GM18502 (cell line): Measurements from ENCODE around the gene SLC35B2.

Source experiments
- ATAC-seq: cut with Tn5 transposase; IDR thresholded peaks from one replicate; pipeline ENCODE4 v1.9.1; 2021; ENCODE audit warnings: mild to moderate bottlenecking; ENCODE audit not compliant: unreplicated experiment, poor library complexity

SLC35B2 gene

GRCh38 chr6:44225579-44226325, 31.6 kb downstream of the SLC35B2 start:
- ATAC-seq: no peak

DNA sequence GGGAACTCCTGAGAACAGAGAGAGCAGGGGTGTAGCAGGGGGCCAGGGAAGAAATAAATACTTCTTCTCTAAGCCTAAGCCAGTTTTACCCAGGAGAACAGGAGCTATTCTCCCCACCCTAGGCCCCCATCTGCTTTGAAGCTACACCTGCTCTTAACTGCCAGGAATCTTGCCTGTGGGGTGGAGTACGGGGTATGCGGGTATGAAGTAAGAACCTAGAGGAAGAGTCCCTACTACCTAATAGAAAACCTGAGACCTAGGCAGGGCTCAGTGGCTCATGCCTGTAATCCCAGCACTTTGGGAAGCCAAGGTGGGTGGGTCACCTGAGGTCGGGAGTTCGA, 32.4 kb downstream of the SLC35B2 start:
- ATAC-seq: no peak

DNA sequence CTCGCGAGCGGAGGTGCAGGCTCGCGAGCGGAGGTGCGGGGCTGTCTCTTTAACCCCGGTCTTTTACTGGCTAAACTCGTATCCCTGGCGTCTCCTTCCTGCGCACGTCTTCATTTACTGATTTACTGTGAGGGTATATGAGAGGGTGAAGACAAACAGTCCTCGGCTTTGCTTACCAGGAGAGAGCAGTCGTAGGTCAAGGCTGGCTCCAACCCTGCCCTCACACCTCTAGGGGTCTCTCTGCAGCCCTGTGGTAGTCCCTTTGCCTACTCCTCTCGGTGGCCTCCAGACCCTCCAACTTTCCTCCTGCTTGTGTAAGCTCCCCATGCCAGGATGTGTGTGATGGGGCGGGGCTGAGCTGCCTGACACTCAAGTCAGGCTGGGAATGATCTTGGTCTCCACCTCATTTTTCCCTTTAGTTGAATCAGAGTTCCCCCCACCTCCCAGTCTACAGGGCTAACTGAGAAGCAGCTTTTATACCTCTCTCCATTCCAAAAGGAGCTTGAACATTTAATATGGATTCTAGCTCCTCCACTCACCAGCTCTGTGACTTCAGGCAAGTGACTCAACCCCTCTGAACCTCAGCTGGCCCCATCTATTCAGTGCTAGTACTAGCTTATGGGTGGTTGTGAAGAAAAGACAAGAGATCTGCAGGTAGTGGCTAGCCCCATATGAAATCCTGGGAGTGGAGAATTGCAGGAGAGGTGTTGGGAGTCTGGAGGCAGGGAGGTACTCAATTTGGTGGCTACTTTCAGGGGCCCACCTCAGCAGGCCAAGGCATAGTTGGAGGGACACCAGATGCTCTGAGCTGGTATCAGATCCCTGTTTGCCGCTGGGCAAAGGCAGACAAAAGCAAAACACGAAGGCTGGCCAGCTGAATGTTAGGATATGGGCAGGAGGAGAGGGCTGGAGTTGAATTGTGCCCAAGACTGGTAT, 33.0 kb downstream of the SLC35B2 start:
- ATAC-seq: peak; percentile 16

GRCh38 chr6:44223319-44224028, 33.9 kb downstream of the SLC35B2 start, which contains the start of gene SLC29A1:
Gene SLC29A1, plus strand, starts transcription at chr6:44223595. Its CDS starts 3,719 bp downstream, at chr6:44227314.
- peak; percentile 45 for ATAC-seq

DNA sequence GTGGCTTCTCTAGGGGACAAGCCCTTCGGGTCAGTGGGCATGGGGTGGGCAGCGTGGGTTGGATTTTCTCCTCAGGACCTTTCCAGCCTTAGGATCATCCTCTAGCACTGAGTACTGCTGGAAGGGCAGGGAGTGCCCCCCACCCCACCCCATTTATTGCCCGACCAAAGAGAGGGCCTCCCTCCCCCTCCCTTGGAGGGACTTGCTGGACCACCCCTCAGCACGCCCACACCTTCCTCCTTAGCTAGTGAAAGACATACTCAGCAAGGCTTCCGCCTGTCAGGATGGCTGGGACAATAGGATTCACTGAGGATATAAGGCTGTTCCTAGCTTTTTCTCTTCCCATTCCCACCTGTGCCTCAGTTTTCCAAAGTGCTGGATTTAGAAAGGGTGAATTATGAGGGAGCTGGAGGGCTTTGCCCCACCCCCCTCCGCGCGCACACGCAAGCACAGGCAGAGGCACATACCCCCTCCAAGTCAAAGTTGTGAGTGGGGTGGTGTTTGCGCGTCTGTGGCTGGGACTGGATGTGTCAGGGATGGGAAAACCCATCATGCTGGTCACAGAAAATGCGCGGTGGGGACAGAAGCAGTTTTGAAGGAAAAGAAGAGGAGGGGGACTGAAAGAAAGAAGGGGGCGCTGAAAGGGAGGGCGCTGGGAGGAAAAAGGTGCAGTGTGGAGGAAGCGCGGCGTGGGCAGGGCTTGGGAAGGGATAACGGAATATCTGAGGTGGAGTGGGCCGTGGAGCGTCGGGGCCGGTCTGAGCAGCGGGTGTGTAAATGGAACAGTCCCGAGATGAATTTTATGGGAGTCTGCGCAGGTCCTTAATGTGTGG, 34.6 kb downstream of the SLC35B2 start:
- no peak for ATAC-seq

DNA sequence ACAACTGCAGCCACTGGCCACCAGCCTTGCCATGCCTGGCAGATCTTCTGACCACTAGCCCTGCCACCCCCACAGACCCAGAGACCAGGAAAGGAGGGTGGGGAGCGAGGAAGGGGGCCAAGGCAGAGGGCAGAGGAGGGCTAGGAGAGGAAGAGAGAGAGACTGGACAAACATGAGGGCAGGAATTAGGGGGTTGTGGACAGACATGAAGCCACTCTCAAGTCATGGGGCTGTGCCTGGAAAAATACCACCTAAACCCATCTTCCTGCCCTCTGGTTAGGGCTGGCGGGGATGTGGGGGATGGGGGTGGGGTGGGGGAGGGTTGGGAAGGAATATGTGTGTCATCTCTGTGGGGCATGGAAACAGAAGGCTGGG, 35.4 kb downstream of the SLC35B2 start:
- ATAC-seq: no peak

DNA sequence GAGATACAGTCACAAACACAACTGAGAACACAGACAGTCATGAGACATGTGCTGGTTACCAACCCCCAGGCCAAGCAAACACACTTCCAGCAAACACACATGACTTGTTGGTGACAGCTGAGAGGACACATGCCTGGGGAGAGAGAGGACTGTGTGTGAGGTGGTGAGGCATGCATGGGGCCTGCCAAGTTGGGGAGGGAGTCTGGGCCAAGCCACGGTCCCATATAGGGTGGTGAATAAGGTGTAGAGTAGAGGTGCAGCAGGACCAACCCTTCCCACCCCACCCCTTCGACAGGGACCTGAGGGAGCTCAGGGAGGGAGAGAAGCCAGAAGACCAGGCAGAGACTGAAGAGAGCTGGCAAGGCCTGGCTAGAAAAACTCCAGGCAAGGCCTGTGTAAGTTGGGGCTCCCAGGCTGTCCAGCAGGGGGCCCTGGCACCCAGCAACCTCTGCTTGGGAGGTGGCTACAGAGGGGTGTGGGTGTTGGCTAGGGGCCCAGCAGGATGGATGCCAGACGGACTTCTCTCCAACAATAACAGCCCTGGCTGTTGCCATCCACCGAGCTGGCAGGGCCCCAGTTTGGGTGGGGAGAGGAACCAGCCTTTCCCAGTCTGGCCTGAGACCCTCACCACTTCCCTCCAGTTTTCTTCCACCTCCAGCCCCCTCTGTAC, 35.9 kb downstream of the SLC35B2 start:
- ATAC-seq: peak; percentile 50

DNA sequence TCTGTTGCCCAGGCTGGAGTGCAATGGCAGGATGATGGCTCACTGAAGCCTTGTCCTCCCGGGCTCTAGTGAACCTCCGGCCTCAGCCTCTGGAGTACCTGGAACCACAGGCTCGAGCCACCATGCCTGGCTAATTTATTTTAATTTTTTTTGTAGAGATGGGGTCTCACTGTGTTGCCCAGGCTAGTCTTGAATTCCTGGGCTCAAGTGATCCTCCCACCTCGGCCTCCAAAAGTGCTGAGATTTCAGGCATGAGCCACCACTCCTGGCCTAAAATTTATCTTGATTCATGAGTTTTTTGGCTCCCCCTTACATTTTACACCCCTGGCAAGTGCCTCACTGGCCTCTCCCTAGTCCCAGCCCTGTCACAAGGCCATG, 36.4 kb downstream of the SLC35B2 start:
- no peak for ATAC-seq

DNA sequence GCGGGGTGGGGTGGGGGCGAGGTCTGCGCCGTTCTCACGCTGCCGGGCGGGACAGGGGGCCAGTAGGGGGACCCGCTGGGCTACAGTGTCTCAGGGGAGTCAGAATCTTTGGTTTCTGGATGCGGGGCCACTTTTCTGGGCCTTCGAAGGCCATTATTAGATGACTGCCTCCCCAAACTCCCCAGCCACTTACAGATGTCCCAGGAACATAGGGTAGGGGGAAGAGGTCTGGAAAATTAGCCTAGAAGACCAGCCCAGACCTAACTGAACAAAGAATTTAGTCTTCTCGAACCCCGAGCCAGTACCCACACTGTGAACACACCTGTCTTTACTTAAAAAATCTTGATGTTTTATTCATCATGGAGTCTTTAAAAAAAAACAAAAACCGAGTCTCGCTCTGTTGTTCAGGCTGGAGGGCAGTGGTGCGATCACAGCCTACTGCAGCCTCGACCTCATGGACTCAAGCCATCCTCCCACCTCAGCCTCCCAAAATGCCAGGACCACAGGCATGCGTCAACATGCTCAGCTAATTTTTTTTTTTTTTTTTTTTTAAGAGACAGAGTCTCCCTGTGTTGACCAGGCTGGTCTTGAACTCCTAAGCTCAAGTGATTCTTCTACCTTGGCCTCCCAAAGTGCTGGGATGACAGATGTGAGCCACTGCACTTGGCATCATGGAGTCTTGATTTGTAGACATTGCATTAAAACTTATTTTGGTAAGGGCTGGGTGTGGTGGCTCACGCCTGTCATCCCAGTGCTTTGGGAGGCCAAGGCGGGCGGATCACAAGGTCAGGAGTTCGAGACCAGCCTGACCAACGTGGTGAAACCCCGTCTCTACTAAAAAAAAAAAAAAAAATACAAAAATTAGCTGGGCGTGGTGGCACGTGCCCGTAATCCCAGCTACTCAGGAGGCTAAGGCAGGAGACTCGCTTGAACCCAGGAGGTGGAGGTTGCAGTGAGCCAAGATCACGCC, 37.2 kb downstream of the SLC35B2 start:
- ATAC-seq: no peak

DNA sequence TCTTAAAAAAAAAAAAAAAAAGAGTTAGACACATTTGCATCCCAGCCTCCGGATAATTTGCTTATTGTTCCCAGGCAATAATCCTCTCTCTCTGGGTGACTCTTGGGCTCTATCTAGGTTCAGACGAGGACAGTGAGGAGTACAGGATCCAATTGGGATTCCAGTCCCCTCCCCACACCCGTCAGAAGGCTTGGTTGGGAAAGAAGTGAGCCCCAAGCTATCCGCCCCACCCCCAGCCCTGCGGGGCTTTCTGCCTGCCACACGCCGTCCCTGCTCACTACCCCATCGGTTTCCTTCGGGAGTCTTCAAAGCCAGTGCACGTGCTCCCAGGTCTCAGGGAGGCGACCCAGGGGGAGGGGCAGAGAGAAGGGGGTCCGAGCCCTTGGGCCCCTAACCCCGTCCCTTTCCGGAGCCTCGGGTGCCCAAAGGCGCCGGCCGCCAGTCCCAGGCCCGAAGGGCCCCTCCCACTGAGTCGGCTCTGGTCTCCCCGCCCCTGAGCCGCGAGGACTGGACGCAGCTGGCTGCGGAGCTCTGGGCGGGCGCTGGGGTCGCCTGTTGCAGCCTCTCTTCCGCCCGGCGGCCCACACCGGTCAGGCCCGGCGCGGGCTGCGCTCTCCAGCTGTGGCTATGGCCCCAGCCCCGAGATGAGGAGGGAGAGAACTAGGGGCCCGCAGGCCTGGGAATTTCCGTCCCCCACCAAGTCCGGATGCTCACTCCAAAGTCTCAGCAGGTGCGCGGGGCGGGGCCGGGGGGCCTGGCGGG, 38.1 kb downstream of the SLC35B2 start:
- ATAC-seq: peak; percentile 51

DNA sequence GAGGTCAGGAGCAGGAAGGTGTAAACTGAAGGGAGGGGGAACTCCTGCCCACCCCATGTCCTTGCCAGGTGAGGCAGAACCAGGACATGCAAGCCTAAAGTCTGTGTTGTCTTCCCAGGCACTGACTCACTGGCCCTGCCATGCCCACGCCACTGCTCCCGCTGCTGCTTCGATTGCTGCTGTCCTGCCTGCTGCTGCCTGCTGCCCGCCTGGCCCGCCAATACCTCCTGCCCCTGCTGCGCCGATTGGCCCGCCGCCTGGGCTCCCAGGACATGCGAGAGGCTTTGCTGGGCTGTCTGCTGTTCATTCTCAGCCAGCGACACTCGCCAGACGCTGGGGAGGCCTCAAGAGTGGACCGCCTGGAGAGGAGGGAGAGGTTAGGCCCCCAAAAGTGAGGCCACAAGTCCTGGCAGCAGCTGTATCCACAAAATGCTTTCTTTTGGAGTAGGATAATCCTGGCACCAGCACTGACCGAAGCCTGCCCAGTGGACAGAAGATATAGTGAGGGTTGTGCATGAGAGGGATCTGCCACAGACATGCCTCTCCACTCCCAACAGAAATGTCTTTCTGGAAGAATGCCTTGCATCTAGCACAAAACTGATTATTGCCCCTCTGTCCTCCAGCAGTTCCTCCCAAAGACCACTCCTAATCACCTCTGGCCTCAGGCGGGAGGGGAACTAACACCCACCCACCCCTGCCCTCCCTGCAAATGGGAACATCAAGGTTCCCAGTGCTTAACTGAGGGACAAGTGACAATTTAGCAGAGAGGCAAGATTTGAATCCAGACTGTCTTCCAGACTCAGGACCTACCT, 39.8 kb downstream of the SLC35B2 start:
- ATAC-seq: no peak

DNA sequence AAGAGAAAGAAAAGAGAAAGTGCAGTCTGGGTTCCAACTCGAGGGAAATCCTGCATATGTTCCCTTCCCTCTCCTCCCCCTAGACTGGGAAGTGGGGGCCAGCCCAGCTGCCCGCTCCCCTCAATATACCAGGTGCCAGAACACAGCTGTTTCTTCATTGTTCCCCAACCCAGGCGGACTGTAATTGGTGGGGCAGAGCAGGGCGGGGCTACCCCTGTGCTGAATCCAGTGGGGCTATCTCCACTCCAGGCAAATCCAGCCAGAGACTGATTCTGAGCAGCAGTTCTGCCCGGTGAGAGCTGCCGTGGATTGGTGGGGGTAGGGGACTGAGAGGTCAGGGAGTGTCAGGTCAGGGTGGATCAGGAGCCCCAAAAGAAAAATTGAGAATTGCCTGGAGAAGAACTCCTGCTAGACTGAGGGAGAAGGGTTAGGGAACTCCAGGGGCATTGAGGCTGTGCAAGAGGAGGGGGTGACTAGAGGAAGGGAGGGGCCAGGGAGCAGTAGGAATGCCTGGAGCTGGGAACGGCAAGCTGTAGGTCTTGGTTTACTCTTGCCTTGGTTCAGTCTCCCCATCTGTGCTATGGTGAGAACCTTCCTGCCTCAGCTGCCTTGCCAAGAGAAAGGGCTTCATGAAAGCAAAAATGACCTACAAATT, 40.5 kb downstream of the SLC35B2 start, which contains the start of gene MYMX:
TSS of gene MYMX (plus strand) at position 250 of the 655 bp plus-strand sequence. CDS start 546 bp downstream, outside the sequence.
- ATAC-seq: no peak

- ATAC-seq: no peak
Observed at GRCh38 chr6:44214307-44214706, 43.0 kb downstream of the SLC35B2 start.

- ATAC-seq: no peak
Observed at GRCh38 chr6:44211284-44211683, 46.0 kb downstream of the SLC35B2 start.

GRCh38 chr6:44207966-44208365, 49.4 kb downstream of the SLC35B2 start:
- no peak for ATAC-seq
